K562 (cell line): ENCODE measurements around the gene PCK2. TPM values are rescaled to one million over a fixed set of nuclear protein-coding genes. Genes with fewer than 3 reads are reported as not detected.

Experiments used
- ATAC-seq: fragments of 200-7000 bp; cut with Tn5 transposase; 3 replicates; pipeline ENCODE4 v1.9.1; 2020; ENCODE audit warnings: moderate library complexity
- BruUV-seq: library from RNA; stranded (reverse); fragments of 400-500 nt; replicated peaks from 2 replicates; lab custom pipeline; 2021; lab: Mats Ljungman, UMichigan
- CTCF ChIA-PET: fragments of 300-600 bp; formaldehyde crosslinking; extraction: SDS; loops from one replicate; lab custom pipeline; 2021; ENCODE audit warnings: low intra/inter-chr PET ratio; lab: Yijun Ruan, JAX
- POLR2A ChIA-PET: fragments of 300-600, 350-650 bp; sonication (Branson Sonifier 250); formaldehyde crosslinking; extraction: SDS; loops from one replicate; lab custom pipeline; 2021; ENCODE audit warnings: antibody characterized with exemption, inconsistent platforms; lab: Yijun Ruan, JAX
- DNase-seq, 4 experiments: peaks; one replicate each; pipeline versions ENCODE4 v3.0.0 to v3.0.0-alpha.2; 2011 to 2018; ENCODE audit warnings: low spot score in 3 of 4, mixed read lengths in 3 of 4; ENCODE audit errors: extremely low read depth in 1 of 4
- FAIRE-seq: peaks from 2 replicates; lab custom pipeline; 2011; peaks lifted over from hg19 to GRCh38; lab: Jason Lieb, UNC
- H2AFZ ChIP-seq: 2 replicates; pipeline ENCODE4 v1.6.0; 2011; ENCODE audit warnings: low read depth, low read length, control low read depth, inconsistent platforms
- H3K27ac ChIP-seq: fragments of 200-600 bp; 3 replicates; pipeline ENCODE4 v1.8.0; 2011; ENCODE audit warnings: low read depth, mild to moderate bottlenecking, control low read depth, inconsistent platforms, low read length, moderate library complexity, mixed read lengths; ENCODE audit errors: extremely low read depth
- H3K27me3 ChIP-seq, 2 experiments: fragments of 300-600 bp in 1 of 2; 2 replicates in 1 of 2; 3 replicates in 1 of 2; pipeline versions ENCODE4 v1.6.0 to v1.8.0; 2011; ENCODE audit warnings: inconsistent platforms in 2 of 2, low read length in 2 of 2, mild to moderate bottlenecking in 1 of 2, mixed read lengths in 1 of 2, moderate library complexity in 1 of 2; ENCODE audit not compliant: control insufficient read depth in 2 of 2, insufficient read depth in 2 of 2
- H3K36me3 ChIP-seq: fragments of 300-600 bp; 3 replicates; pipeline ENCODE4 v1.8.0; 2011; ENCODE audit warnings: mild to moderate bottlenecking, low read length, inconsistent platforms; ENCODE audit not compliant: control insufficient read depth, insufficient read depth
- H3K4me1 ChIP-seq, 2 experiments: fragments of 200-600 bp in 1 of 2; replicated peaks in 1 of 2; 2 replicates in 1 of 2; 3 replicates in 1 of 2; pipeline versions ENCODE4 v1.5.1 to v1.8.0; 2011; ENCODE audit warnings: inconsistent platforms in 2 of 2, low read length in 2 of 2, mild to moderate bottlenecking in 1 of 2, mixed read lengths in 1 of 2, moderate library complexity in 1 of 2; ENCODE audit not compliant: control insufficient read depth in 2 of 2, insufficient read depth in 2 of 2
- H3K4me2 ChIP-seq: 2 replicates; pipeline ENCODE4 v1.6.1; 2011; ENCODE audit warnings: low read length, control low read depth, inconsistent platforms, mixed read lengths; ENCODE audit not compliant: insufficient read depth
- H3K4me3 ChIP-seq: fragments of 200-600 bp; sonication (generic), shearing (Covaris generic); 2 replicates; pipeline ENCODE4 v1.5.1; 2016; ENCODE audit warnings: control low read depth, inconsistent platforms
- H3K79me2 ChIP-seq: fragments of 200-600 bp; 3 replicates; pipeline ENCODE4 v1.8.0; 2011; ENCODE audit warnings: low read length, inconsistent platforms; ENCODE audit not compliant: control insufficient read depth, insufficient read depth
- H3K9ac ChIP-seq, 2 experiments: 2 replicates each; pipeline versions ENCODE4 v1.6.0 to v1.6.1; 2011; ENCODE audit warnings: low read depth in 2 of 2, low read length in 2 of 2, control low read depth in 1 of 2, inconsistent platforms in 1 of 2, mild to moderate bottlenecking in 1 of 2, mixed read lengths in 1 of 2; ENCODE audit not compliant: insufficient read depth in 1 of 2
- H3K9me1 ChIP-seq: one replicate; pipeline ENCODE4 v1.6.0; 2011; ENCODE audit warnings: inconsistent platforms, mild to moderate bottlenecking, low read length, moderate library complexity; ENCODE audit not compliant: control insufficient read depth, insufficient read depth
- H3K9me3 ChIP-seq: replicated peaks from 2 replicates; pipeline ENCODE4 v1.5.1; 2011; ENCODE audit warnings: low read depth, low read length, inconsistent platforms; ENCODE audit not compliant: control insufficient read depth, insufficient read depth
- H4K20me1 ChIP-seq: replicated peaks from 2 replicates; pipeline ENCODE4 v1.6.1; 2011; ENCODE audit warnings: low read length, inconsistent platforms, mixed read lengths; ENCODE audit not compliant: control insufficient read depth, insufficient read depth
- ARID4B ChIP-seq: sonication (generic); formaldehyde crosslinking; IDR thresholded peaks from 2 replicates; pipeline ENCODE4 v1.8.0; 2022; ENCODE audit warnings: mild to moderate bottlenecking, missing genetic modification reagents
- ETS2 ChIP-seq: IDR thresholded peaks from 2 replicates; pipeline ENCODE4 v1.6.1; 2016; ENCODE audit warnings: borderline replicate concordance, missing genetic modification characterization, mild to moderate bottlenecking, moderate library complexity, missing compliant biosample characterization; ENCODE audit not compliant: poor library complexity, severe bottlenecking
- ETV1 ChIP-seq: fragments of 450-650 bp; conservative IDR thresholded peaks from 2 replicates; pipeline ENCODE4 v1.6.1; 2016; ENCODE audit warnings: missing genetic modification characterization, control low read depth, low read depth, missing compliant biosample characterization
- GTF2F1 ChIP-seq: IDR thresholded peaks from 2 replicates; pipeline ENCODE4 v1.6.1; 2011; ENCODE audit warnings: low read depth, low read length, improper control_type of control experiment
- NR4A1 ChIP-seq, 2 experiments: fragments of 250-450 bp in 1 of 2; fragments of 450-650 bp in 1 of 2; sonication (Bioruptor Pico) in 1 of 2; IDR thresholded peaks; 2 replicates each; pipeline versions ENCODE4 v1.4.0 to v1.6.1; 2016 to 2020; ENCODE audit warnings: mild to moderate bottlenecking in 2 of 2, missing compliant biosample characterization in 1 of 2, missing genetic modification characterization in 1 of 2, moderate library complexity in 1 of 2
- POLR2A ChIP-seq: fragments of 450-650 bp; conservative IDR thresholded peaks from 2 replicates; pipeline ENCODE4 v1.6.1; 2016
- ZBTB2 ChIP-seq: fragments of 450-650 bp; IDR thresholded peaks from 2 replicates; pipeline ENCODE4 v1.6.1; 2016; ENCODE audit warnings: antibody characterized with exemption
- ZNF134 ChIP-seq: fragments of 250-450 bp; sonication (Bioruptor Pico); conservative IDR thresholded peaks from 2 replicates; pipeline ENCODE4 v1.4.0; 2020
- ZNF212 ChIP-seq: fragments of 450-650 bp; formaldehyde crosslinking; IDR thresholded peaks from 2 replicates; pipeline ENCODE4 v1.4.0; 2020; ENCODE audit warnings: mild to moderate bottlenecking
- WGBS: fragments of 100-300 bp; shearing (Covaris generic); methylation state at CpG from one replicate; pipeline ENCODE4 v1.1.6; 2016; ENCODE audit warnings: low coverage, mixed read lengths; ENCODE audit not compliant: insufficient coverage; ENCODE audit errors: missing lambda C conversion rate; 5-methylcytosine and 5-hydroxymethylcytosine counted together
- in situ Hi-C: fragments of 300-500 bp; cut with MboI; formaldehyde crosslinking; loops from 4 replicates; pipeline ENCODE4 v1.15.0; 2018; ENCODE audit warnings: inconsistent platforms, mixed read lengths
- intact Hi-C: fragments of 100-400 bp; cut with micrococcal nuclease; formaldehyde crosslinking; loops from 2 replicates; pipeline ENCODE4 v1.14.2; 2022
- polyA plus RNA-seq, 8 experiments: library from polyadenylated mRNA; depleted of rRNA in 4 of 8; stranded (reverse) in 5 of 8; unstranded in 3 of 8; fragments of >200 nt; fragmentation: Nextera tagmentation in 2 of 8; fragmentation: Illumina TruSeq in 1 of 8; extraction: Ambion mirVana in 2 of 8; extraction: Trizol in 1 of 8; gene quantifications; 2 replicates each; pipeline versions ENCODE4 v1.2.1 to v1.2.3, GENCODE V29; 2011 to 2014; ENCODE audit warnings: inconsistent platforms in 1 of 8, missing spikeins in 1 of 8
- total RNA-seq, 7 experiments: library from RNA; depleted of rRNA in 6 of 7; stranded (reverse); fragments of >200 nt in 6 of 7; fragmentation: Illumina TruSeq in 2 of 7; extraction: Trizol in 2 of 7; gene quantifications; 2 replicates each; pipeline versions ENCODE4 v1.2.1 to v1.2.3, GENCODE V29; 2011 to 2021; ENCODE audit warnings: low replicate concordance in 1 of 7
- TF ChIP-seq, protein P1 (sequence below), 2 experiments: fragments of 450-650 bp; IDR thresholded peaks; 2 replicates each; pipeline ENCODE4 v1.6.1; 2018; ENCODE audit warnings: mild to moderate bottlenecking in 2 of 2, low read depth in 1 of 2; ENCODE audit not compliant: partially characterized antibody in 2 of 2

The PCK2 gene
- total and polyA plus RNA-seq, 9 of the 15 experiments (the other 6 are each of a cell fraction or from before 2014, with no cell fraction given) = 3.3 to 60.9 (median 30.4) TPM

GRCh38 chr14:24093207-24093900, 757 bp upstream of the PCK2 start:
- ChIA-PET POLR2A (interaction anchor here (0.5 to 5.8 kb wide), 20 partner anchors 10 to 654 kb away, joined by 3 to 40 read pairs (median 4); partner anchors contain the start of genes DCAF11, EMC9 and IRF9), CTCF (no interaction called here)
- Histone ChIP-seq H3K9me1 (no peaks in the 10 kb centered on the region), H3K9me3 (no peaks in the 10 kb centered on the region), H3K36me3 (peaks cover 17% of the 10 kb centered on the region; the same call in 2 of the 3 replicates), H2AFZ (peak overlapping the region; percentile 66), H3K4me3 (peak overlapping the region; percentile 99; the same call in 1 of the 2 replicates), H4K20me1 (0 out of 2 replicates have a peak, but pooled peaks cover 2% of the 10 kb centered on the region), H3K9ac (peak overlapping the region; percentile 85 to 100; a peak in 3 of 4 replicates), H3K4me2 (peak overlapping the region; percentile 62), H3K27ac (peak overlapping the region; percentile 98), H3K4me1 (peaks cover 20 to 22% of the 10 kb centered on the region in 2 experiments; a peak in 4 of 5 replicates), H3K27me3 (no peaks in the 10 kb centered on the region), H3K79me2 (peaks cover 29% of the 10 kb centered on the region)
- no TSS peak for BruUV-seq
- 58% methylated on average over 14 of the region's 19 CpGs for WGBS
- in situ Hi-C loops (loop anchor here (5.0 kb wide), 1 partner anchor 36 kb away; no protein-coding TSS in a partner anchor), intact Hi-C loops (loop anchor here (10.0 kb wide), 2 partner anchors 51 to 79 kb away; partner anchors contain the start of genes EMC9, PSME2 and RNF31)
- FAIRE-seq (peak; percentile 56), ATAC-seq (no peak), DNase-seq (no peak)
- TF ChIP-seq ZBTB2 = peak; percentile 36; the same call in 1 of the 2 replicates
- TF ChIP-seq ETV1 (tag) = 0 out of 2 replicates have a peak, but pooled peaks have one; percentile 6
- no peak for TF ChIP-seq ZNF212 (CRISPR knock-in tag)
- TF ChIP-seq GTF2F1 = no peak
- TF ChIP-seq NR4A1 (CRISPR knock-in tag; IDR thresholded peaks at IDR 0.05) = no peak
- peak; percentile 28; the same call in 1 of the 2 replicates for TF ChIP-seq NR4A1 (tag; IDR thresholded peaks at IDR 0.05)
- TF ChIP-seq, protein P1, sequence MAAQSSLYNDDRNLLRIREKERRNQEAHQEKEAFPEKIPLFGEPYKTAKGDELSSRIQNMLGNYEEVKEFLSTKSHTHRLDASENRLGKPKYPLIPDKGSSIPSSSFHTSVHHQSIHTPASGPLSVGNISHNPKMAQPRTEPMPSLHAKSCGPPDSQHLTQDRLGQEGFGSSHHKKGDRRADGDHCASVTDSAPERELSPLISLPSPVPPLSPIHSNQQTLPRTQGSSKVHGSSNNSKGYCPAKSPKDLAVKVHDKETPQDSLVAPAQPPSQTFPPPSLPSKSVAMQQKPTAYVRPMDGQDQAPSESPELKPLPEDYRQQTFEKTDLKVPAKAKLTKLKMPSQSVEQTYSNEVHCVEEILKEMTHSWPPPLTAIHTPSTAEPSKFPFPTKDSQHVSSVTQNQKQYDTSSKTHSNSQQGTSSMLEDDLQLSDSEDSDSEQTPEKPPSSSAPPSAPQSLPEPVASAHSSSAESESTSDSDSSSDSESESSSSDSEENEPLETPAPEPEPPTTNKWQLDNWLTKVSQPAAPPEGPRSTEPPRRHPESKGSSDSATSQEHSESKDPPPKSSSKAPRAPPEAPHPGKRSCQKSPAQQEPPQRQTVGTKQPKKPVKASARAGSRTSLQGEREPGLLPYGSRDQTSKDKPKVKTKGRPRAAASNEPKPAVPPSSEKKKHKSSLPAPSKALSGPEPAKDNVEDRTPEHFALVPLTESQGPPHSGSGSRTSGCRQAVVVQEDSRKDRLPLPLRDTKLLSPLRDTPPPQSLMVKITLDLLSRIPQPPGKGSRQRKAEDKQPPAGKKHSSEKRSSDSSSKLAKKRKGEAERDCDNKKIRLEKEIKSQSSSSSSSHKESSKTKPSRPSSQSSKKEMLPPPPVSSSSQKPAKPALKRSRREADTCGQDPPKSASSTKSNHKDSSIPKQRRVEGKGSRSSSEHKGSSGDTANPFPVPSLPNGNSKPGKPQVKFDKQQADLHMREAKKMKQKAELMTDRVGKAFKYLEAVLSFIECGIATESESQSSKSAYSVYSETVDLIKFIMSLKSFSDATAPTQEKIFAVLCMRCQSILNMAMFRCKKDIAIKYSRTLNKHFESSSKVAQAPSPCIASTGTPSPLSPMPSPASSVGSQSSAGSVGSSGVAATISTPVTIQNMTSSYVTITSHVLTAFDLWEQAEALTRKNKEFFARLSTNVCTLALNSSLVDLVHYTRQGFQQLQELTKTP (IDR thresholded peaks at IDR 0.05; ENCODE audit: low read depth in 1 of 2, partially characterized antibody in 2 of 2) = peak in 1 of 2 experiments; percentile 17
- TF ChIP-seq POLR2A = no peak
- no peak for TF ChIP-seq ARID4B (CRISPR knock-in tag)
- peak; percentile 44 for TF ChIP-seq ETS2 (tag)
- no peak for TF ChIP-seq ZNF134
